Lower leg skin (tissue), 3 donors: ENCODE measurements around the gene PRKCSH.

Source experiments
- CTCF ChIP-seq, 3 donors: fragments of 450-650 bp; IDR thresholded peaks; one replicate each; pipeline ENCODE4 v1.5.1; 2016; ENCODE audit warnings: antibody characterized with exemption in 3 of 3, mild to moderate bottlenecking in 3 of 3, moderate library complexity in 2 of 3
- POLR2A ChIP-seq, 2 donors: fragments of 450-650 bp; IDR thresholded peaks; one replicate each; pipeline ENCODE4 v1.6.1; 2016 to 2017; ENCODE audit warnings: antibody characterized with exemption in 2 of 2, mild to moderate bottlenecking in 1 of 2, moderate library complexity in 1 of 2

GRCh38 chr19:11458236-11458900, 22.9 kb downstream of the PRKCSH start:
- no peak for TF ChIP-seq CTCF (IDR thresholded peaks at IDR 0.05)
- no peak for TF ChIP-seq POLR2A (IDR thresholded peaks at IDR 0.05)
